SKM-1 (cell line): ENCODE measurements around the gene PER3.

Experiments used
- DNase-seq: peaks from one replicate; lab custom pipeline; 2025; ENCODE audit not compliant: unreplicated experiment; lab: John Stamatoyannopoulos, UW

PER3 gene

DNA sequence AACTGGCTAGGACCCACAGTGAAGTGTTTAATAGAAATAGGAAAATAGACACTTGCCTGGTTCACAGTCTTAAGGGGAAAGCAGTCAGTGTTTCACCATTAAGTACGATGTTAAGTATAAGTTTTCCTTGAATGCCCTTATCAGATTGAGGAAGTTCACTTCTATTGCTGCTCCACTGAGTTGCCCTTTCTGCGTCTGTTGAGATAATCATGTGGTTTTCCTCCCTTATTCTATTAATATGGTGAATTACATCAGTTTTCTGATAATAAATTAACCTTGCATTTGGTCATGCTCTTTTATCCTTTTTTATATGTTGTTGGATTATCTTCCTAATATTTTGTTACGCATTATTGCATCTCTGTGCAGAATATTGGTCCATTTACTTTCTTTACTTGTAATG lies 47.4 kb downstream of the PER3 start:
- DNase-seq = peak; percentile 24

DNA sequence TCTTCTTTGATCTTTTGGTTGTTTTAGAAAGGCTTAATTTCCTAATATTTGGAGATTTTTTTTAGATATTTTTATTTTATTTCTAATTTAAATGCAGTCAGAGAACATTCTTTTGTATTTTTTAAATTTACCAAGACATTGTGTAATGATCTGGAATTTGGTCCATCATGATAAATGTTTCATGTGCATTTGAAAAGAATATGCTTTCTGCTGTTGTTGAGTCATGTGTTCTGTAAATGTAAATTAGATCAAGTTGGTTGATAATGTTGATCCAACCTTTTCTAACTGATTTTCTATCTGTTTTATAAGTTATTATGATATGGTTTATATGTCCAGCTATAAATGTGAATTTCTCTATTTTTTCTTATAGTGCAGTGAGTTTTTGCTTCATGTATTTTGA lies 48.9 kb downstream of the PER3 start:
- no peak for DNase-seq

DNA sequence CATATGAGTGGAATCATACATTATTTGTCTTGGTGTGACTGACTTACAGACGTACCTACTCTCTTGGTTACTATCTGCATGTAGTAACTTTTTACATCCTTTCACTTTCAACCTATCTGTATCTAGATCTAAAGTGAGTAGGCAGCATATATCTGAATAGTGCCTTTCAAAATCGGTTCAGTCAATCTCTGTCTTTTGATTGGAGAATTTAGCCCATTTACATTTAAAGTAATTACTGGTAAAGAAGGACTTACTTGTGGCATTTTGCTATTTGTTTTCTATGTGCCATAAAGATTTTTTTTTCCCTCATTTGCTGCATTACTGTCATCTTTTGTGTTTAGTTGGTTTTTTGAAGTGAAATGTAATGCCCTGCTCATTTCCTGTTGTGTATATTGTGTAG lies 54.6 kb downstream of the PER3 start:
- DNase-seq = no peak

DNA sequence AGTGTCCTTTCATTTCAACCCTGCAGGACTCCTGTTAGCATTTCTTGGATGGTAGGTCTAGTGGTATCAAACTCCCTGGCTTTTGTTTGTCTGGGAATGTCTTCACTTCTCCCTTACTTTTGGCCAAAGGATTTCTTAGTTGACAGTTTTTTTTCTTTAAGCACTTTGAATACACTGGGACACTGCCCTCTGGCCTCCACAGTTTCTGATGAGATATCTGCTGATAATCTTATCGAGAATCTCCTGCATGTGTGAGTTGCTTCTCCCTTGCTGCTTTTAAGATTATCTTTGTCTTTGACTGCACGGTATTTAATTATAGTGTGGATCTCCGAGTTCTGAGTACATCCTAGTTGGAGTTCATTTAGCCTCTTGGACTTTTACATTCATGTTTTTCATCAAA lies 55.4 kb downstream of the PER3 start:
- DNase-seq = no peak

DNA sequence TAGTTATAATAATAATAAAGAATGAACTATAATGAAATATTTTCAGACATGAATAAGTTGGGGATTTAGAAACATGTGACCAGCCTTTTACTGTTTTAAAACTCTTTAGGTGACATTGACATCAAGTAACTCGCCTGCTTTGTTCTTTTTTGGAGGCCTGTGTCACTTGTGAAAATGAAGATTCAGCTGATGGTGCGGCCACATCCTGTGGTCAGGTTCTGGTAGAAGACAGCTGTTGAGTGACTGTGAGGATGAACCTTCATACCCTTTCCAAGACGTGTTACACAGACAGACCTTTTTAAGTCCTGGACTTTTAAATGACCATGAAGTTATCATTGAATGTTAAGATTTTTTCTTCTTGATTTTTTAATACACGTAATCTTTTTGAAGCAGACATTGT lies 58.4 kb downstream of the PER3 start:
- no peak for DNase-seq

DNA sequence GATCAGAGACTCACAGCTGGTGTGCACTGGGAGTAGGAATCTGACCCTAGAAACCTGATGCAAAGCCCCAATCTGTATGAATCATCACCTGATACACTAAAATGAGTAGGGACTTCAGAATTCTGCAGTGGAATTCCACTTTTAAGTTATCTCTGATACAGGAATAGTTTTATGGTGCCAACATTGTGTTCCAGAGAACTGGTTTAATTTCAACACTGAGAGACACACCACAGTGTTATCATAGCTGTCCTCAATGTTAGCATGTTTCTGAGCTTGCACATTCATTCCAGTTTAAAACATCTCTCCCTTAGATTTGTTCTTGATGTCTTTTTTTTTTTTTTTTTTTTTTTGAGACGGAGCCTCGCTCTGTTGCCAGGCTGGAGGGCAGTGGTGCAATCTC lies 61.7 kb downstream of the PER3 start:
- no peak for DNase-seq

DNA sequence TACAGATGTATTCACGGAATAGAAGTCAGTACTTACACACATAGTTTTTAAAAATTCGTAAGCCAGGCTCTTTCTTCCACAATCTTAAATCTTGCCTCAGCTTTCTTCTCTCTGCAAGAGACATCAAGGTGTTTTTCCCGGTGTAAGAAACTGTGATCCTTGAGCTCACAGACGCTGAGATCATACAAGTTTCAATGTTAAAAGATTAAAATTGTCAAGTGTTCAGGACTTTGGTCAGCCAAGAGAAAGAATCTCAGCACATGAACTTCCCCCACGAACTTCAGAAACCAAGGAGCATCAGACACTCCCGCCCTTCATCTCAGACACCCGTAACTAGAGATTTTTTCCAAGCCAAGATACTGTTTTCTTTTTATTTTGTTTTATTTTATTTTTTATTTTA lies 62.6 kb downstream of the PER3 start:
- DNase-seq = no peak

DNA sequence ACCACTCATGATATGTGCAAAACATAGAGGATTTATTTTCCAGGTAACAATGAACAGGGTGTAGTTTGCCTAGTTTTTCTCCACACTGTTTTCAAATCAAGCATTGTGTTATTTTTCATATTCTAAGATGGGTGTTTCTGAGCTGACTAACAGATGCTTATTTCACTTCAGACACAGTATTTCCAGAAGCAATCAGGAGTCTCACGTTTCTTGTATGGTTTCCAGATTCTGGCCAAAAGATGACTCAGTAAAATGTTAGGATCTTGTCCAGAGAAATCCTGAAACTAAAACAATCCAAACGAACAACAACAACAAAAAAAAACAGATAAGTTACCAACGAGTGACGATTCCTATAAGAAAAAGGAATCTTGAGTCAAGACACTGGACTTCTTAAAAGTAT lies 63.5 kb downstream of the PER3 start:
- DNase-seq = no peak

DNA sequence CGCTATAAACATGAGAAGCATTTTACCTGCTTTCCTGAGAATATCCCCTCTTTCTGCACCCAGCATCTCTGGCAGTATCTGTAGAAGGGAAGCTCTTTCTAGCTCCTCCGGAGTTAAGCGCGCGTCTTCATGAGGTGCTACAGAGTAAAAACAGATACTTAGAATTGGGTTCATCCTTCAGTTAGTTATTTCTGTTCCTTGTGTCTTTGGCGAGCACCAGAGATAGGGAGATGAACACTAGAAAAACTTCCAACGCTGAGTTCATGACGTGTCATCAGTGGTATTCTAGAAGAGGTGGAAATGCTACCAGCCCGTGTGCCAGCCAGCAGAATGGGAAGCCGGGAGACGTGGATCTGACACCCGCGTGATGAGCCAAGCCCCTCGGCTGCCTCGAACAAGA lies 66.7 kb downstream of the PER3 start:
- DNase-seq = no peak

DNA sequence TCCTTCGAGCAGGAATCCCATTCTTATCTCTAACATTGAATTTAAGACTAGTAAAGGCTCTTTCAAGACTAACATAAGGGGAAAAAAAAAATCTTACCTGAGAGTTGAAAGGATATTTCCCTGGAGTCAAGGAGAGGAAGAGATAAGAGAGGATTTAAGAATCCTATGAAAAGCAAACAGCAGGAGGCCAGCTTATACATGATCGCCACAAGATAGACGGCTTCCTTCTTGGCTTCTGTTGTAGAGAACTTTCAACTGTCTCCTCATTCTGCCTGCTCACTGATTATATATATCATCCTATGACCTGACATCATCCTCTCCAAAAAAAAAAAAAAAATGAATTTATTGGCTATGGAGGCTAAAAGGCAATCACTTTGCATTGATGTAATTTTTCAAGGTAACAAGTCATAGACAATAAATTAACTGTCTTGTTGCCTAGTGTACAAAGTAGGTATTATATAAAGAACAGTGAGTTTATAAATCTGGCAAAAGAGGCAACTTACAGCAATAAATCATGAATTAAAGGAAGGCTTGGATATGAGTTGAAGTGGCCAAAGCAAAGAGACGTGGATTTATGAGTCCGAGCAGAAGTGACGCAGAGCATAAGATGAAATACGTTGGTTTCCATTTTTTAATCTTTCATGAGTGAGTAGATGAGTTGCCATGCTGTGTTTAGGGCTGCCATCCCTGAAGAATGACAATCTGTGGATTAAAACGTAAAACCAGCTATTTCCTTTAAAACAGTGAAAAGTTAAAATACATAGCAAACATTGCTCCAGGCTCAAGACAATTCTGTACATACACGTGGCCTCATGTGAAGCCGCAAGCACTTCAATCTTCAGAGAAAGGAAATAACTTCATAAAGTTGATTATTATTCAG lies 69.0 kb downstream of the PER3 start, which contains the start of gene UTS2:
Gene UTS2 (minus strand): TSS at position 262 of the 880 bp plus-strand sequence. CDS start 62 bp downstream, at position 200.
- no peak for DNase-seq

DNA sequence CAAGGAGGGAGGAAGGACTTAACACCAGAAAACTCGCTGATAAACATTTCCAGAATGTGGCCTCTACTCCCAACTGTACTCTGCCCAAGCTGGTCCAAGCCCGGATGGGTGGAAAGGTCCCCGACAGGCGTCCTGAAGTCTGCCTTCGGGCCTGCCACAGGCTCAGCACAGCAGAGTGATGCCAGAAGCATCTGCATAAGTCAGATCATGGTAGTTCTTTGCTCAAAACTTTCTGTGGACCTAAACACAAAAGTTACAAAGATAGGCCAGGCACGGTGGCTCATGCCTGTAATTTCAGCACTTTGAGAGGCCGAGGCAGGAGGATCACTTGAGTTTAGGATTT lies 69.6 kb downstream of the PER3 start:
- DNase-seq = no peak

DNA sequence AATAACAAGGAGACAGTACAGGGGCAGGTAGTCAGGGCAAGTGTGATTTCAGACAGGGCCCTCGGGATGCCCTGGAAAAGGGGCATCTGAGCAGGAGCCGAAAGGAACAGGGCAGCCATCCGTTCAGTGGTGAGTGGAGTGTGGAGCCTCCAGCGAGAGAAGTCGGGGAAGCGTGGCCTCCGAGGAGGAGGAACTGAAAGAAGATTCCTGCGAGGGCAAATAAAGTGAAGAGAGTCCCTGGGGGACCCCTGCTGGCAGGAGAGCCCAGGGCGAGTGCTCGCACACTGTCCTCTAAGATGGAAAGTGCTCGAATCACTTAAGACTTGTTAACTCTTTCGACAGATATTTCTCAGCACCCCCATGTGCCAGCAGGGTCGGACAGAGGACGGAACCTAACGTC lies 72.3 kb downstream of the PER3 start:
- DNase-seq = no peak

DNA sequence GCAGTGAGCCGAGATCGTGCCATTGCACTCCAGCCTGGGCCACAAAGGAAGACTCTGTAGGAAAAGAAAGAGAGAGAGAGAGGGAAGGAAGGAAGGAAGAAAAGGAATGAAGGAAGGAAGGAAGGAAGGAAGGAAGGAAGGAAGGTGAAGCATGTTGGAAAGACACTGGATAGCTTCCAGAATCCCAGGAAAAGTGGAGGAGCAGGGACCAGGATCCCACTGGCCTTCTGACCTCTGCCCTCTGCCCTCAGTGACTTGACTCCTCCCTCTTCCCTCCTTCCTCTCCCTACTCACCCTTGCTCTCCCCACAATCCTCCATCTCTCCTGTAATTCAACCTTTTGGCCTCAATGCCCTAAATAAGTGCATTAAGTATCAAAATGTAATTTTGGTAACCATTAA lies 72.9 kb downstream of the PER3 start:
- DNase-seq = no peak

DNA sequence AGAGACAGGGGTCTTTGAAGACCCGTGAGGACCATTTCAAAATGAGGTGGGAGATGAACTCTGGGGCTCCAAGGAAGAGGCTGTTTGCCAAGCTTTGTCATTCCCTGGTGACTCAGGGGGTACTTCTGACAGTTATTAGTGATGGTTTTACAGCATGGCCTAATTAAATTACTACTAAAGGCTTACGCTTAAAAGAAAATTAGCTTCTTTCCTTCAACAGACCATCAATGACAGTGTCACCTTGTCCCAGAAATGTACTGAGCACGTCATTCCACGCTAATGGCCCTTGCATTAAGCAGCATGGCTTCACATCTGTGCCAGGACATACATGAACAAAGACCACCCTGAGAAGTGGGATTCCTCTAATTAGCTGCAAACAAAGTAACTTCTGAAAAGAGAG lies 73.9 kb downstream of the PER3 start:
- no peak for DNase-seq

DNA sequence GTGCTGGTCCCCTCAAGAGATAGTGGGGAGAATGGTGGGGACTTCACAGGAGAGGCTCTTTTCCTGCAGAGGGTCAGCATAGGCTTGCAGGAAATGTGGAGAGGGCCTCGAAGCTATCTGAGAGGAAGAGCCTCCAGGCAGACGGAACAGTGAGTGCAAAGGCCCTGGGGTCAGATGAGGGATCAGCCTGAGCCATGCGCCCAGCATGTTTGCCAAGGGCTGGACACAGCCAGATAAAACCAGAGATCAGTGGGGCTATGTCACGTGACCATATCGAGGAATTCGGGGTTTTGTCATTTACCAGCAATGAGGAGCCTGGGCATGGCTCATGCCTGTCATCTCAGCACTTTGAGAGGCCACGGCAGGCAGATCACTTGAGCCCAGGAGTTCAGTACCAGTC lies 75.3 kb downstream of the PER3 start:
- no peak for DNase-seq

DNA sequence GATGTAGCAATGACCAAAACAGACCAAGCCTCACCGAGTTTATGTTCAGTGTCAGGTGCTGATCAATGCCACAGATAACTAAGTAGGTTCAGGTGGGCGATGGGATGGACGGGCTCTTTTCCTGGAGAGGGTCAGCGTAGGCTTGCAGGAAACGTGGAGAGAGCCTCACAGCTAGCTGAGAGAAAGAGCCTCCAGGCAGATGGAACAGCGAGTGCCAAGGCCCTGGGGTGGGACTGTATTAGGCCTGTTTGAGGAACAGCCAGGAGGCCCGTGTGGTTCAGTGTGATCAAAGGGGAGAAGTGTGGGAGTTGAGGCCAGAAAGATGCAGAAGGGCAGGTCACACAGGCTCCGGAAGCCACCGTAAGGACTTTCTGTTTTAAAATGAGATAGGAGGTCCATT lies 76.0 kb downstream of the PER3 start:
- DNase-seq = no peak

DNA sequence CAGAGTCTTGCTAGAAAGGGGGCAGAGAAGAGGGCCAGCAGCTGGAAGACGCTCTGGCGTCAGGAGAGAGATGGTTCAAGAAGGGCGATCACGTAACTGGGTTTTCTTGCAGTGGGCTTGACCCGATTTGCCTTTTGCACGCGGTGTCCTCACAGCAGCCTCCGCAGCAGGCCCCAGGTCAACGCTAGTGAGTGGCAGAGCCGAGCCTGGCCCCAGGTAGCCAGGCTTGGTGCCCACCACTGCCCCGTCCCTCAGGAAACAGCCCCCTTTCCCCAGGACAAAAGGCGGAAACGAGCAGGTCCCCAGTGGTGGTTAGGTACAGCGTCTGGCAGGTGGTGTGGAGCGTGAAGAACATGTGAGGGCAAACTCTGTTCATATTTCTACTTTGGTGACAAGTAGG lies 77.4 kb downstream of the PER3 start:
- no peak for DNase-seq

DNA sequence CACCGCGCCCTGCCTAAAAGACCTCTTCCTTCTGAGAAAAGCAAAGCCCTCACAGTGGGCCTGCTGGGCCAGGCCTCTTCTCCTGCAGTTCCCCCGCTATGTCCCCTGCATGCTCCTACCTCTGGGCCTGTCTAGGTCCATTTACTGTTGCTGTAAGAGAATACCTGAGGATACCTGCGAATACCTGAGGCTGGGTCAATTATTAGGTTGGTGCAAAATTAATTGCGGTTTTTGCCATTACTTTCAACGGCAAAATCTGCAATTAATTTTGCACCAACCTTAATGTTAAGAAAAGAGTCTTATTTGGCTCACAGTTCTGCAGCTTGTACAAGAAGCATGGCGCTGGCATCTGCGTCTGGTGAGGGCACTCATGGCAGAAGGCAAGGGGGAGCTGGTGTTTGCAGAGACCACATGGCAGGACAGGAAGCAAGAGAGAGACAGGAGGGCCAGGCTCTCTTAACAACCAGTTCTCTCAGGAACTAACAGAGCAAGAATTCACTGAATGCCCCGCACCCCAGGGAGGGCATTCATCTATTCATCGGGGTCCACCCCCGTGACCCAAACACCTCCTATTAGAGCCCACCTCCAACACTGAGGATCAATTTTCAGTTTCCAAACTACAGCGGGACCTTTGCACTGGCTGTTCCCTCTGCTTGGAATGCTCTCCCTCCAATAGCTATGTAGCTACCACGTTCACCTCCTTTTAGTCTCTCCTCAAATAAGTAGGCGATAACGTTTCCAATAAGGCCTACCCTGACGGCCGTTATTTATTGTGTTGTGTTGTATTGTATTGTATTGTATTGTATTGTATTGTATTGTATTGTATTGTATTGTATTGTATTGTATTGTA lies 78.3 kb downstream of the PER3 start:
- no peak for DNase-seq

DNA sequence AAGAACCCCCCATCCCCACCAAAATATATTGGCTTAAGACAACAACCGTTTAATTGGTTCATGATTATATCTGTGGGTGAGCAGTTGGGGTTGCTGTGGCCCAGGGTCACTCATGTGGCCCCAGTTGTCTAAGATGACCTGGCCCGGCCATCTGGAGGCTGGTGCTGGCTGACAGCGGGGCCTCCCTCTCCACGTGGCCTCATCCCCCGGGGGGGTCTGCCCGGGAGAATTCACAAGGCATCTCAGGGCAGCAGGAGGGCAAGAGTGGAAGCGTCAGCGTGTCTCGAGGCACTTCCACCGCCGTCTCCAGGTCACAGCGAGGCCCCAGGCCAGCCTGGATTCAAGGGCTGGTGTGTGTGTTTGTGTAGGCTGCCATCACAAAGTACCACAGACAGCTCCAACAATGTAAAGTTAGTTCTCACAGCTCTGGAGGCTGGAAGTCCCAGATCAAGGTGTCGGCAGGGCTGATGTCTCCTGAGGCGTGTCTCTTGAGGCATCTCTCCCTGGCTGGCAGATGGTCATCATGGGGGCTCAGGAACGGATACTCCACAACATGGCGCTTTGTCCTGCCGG lies 79.8 kb downstream of the PER3 start:
- no peak for DNase-seq

DNA sequence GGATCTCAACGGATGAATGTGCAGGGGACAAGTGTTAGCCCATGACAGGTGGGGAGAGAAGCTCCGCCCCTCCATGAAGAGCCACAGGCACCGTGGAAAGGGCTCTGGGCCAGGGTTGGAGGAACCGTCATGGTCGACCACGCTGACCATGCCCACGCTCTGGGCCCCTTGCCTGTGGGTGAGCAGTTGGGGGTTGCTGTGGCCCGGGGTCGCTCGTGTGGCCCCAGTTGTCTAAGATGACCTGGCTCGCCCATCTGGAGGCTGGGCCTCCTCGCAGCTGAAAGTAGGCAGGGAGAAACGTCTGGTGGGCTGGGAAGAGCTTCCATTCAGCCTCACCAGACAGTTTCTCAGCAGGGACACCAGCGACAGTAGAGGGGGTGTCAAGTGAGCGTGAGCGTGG lies 81.9 kb downstream of the PER3 start:
- no peak for DNase-seq

DNA sequence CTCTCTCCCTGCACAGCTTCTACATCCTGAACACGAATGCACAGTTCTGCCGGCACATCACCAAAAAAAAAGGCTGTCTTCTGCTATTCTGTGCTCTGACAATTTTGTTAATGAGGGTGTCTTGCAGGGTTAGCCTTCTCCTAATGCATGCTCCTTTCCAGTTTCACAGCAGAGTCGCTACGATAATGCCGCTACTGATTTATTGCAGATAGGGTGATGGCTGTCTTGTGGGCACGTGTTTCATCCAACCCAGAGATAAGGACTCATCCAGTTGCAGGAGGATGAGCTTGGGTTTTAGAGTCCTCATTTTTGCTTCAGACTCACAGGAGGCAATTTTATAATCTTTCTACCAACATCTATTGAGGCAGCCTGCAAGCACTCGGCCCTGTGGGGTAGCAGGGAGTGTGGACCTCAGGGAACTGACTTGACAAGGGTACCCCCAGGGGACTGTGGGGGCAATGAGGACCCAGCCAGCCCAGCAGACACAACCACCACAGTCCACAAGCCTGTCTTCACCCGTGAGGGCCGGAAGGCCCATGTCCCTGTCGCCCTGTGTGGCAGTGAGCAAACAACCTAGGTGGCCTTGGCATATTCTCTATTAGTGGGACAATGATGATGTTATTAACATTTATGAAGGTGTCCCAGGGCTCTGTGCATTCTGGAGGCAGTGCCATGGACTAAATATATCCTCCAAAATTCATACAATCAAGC lies 84.1 kb downstream of the PER3 start:
- DNase-seq = no peak
